OCI-LY1 (cell line): ENCODE results near the gene TEAD1.

Experiments used
- H2AFZ ChIP-seq: fragments of 200-600 bp; sonication (generic), shearing (Covaris generic); 2 replicates; pipeline ENCODE4 v1.6.0; 2014; ENCODE audit warnings: antibody characterized with exemption, mild to moderate bottlenecking, low read length
- H3F3A ChIP-seq: fragments of 200-600 bp; sonication (generic), shearing (Covaris generic); 2 replicates; pipeline ENCODE4 v1.6.0; 2014; ENCODE audit warnings: mild to moderate bottlenecking, antibody characterized with exemption, low read length, moderate library complexity; ENCODE audit not compliant: insufficient read depth
- H3K27ac ChIP-seq: fragments of 200-600 bp; sonication (generic); 2 replicates; pipeline ENCODE4 v1.5.1; 2014; ENCODE audit warnings: low read length, mixed run types, mild to moderate bottlenecking, low read depth; ENCODE audit not compliant: poor library complexity, severe bottlenecking
- H3K27me3 ChIP-seq: fragments of 200-600 bp; sonication (generic); 2 replicates; pipeline ENCODE4 v1.6.0; 2014; ENCODE audit warnings: antibody characterized with exemption, mild to moderate bottlenecking, low read length, moderate library complexity; ENCODE audit not compliant: insufficient read depth
- H3K36me3 ChIP-seq: fragments of 200-600 bp; sonication (generic); 2 replicates; pipeline ENCODE4 v1.6.1; 2014; ENCODE audit warnings: mild to moderate bottlenecking, antibody characterized with exemption, low read length, moderate library complexity, mixed read lengths; ENCODE audit not compliant: insufficient read depth
- H3K4me1 ChIP-seq: fragments of 200-600 bp; sonication (generic); 2 replicates; pipeline ENCODE4 v1.5.1; 2014; ENCODE audit warnings: mild to moderate bottlenecking, low read length, moderate library complexity; ENCODE audit not compliant: insufficient read depth, severe bottlenecking
- H3K4me2 ChIP-seq: fragments of 200-600 bp; sonication (generic), shearing (Covaris generic); 2 replicates; pipeline ENCODE4 v1.6.1; 2014; ENCODE audit warnings: low read length
- H3K4me3 ChIP-seq: fragments of 200-600 bp; sonication (generic); 2 replicates; pipeline ENCODE4 v1.5.1; 2014; ENCODE audit warnings: low read length, low read depth, mild to moderate bottlenecking, mixed read lengths; ENCODE audit not compliant: poor library complexity, severe bottlenecking
- H3K79me2 ChIP-seq: fragments of 200-600 bp; shearing (Covaris generic); 2 replicates; pipeline ENCODE4 v1.6.1; 2016; ENCODE audit warnings: mixed run types, low read length, mixed read lengths; ENCODE audit not compliant: insufficient read depth
- H3K9ac ChIP-seq: fragments of 200-600 bp; sonication (generic), shearing (Covaris generic); 2 replicates; pipeline ENCODE4 v1.6.1; 2014; ENCODE audit warnings: mild to moderate bottlenecking, low read length, mixed read lengths
- H3K9me2 ChIP-seq: fragments of 200-600 bp; sonication (generic), shearing (Covaris generic); 2 replicates; pipeline ENCODE4 v1.6.1; 2014; ENCODE audit warnings: low read depth, mild to moderate bottlenecking, low read length, mixed read lengths
- H3K9me3 ChIP-seq: fragments of 200-600 bp; shearing (Covaris generic); 2 replicates; pipeline ENCODE4 v1.6.1; 2014; ENCODE audit warnings: low read length, mixed read lengths
- H4K20me1 ChIP-seq: fragments of 200-600 bp; sonication (generic), shearing (Covaris generic); 2 replicates; pipeline ENCODE4 v1.6.0; 2016; ENCODE audit warnings: mild to moderate bottlenecking, low read length; ENCODE audit not compliant: insufficient read depth
- CTCF ChIP-seq: fragments of 200-600 bp; sonication (generic), shearing (Covaris generic); IDR thresholded peaks from 2 replicates; pipeline ENCODE4 v1.5.1; 2017; ENCODE audit warnings: mild to moderate bottlenecking, antibody characterized with exemption, low read length, moderate library complexity, mixed read lengths
- EZH2 ChIP-seq: fragments of 200-600 bp; sonication (generic), shearing (Covaris generic); IDR thresholded peaks from 2 replicates; pipeline ENCODE4 v1.8.0; 2017; ENCODE audit warnings: borderline replicate concordance, mixed run types, mild to moderate bottlenecking, antibody characterized with exemption, low read length, moderate library complexity, mixed read lengths

TEAD1 gene

DNA sequence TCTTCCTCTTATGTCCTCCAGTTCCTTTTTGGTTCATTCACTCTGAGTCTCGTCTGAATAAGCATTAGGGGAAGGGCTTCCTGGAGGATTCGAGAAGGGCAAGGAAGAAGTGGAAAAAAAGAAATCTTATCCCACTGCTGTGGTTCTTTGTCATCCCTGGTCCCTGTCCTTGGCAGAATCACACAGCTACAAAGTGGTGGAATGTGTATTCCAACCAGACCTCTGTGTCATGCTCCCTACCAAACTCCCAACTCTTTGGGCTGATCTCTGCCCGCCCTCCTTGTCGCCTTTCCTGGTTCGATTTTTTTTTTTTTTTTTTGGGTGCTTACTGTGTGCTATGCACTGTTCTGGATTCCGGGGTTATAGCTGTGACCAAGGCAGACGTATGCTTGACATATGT, 61.0 kb downstream of the TEAD1 start:
- TF ChIP-seq EZH2 (no peak), CTCF (no peak)
- Histone ChIP-seq H3F3A (no peaks in the 10 kb centered on the region), H3K79me2 (no peaks in the 10 kb centered on the region)

DNA sequence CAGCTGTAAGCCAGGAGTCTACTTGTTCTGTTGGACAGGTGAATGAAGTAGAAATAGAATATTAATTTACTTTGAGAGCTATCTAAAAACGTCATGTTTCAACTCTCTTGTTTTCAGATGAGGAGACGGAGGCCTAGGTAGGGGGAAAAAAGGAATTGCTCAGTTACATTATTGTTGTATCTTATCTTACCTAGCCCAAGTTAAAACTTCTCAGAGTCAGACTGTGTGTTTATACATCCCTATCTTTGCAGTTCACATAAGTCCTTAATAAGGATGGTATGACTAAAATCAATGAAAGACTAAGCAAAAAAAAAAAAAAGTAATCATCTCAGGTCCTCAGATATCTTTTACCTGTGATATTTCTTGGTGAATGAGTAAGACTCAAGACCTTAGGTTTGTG, 62.8 kb downstream of the TEAD1 start:
- H3K9me3 ChIP-seq, result no peaks in the 10 kb centered on the region
- no peaks in the 10 kb centered on the region for H3K79me2 ChIP-seq
- no peak overlapping the region for H2AFZ ChIP-seq
- no peak overlapping the region for H3K27ac ChIP-seq
- H3K27me3 ChIP-seq, result 0 out of 2 replicates have a peak, but pooled peaks cover 3% of the 10 kb centered on the region
- no peaks in the 10 kb centered on the region for H3K36me3 ChIP-seq
- H4K20me1 ChIP-seq, result no peaks in the 10 kb centered on the region
- no peaks in the 10 kb centered on the region for H3K9me2 ChIP-seq
- H3F3A ChIP-seq, result no peaks in the 10 kb centered on the region
- H3K9ac ChIP-seq, result no peak overlapping the region
- H3K4me2 ChIP-seq, result no peak overlapping the region
- no peak overlapping the region for H3K4me3 ChIP-seq
- TF ChIP-seq EZH2, result no peak
- TF ChIP-seq CTCF, result no peak
- H3K4me1 ChIP-seq, result no peaks in the 10 kb centered on the region

More for the DNA sequence above, 61.0 kb downstream of the TEAD1 start:
- H3K4me1 ChIP-seq, result no peaks in the 10 kb centered on the region
- H4K20me1 ChIP-seq, result no peaks in the 10 kb centered on the region
- H2AFZ ChIP-seq, result no peak overlapping the region
- no peak overlapping the region for H3K4me2 ChIP-seq
- H3K9me3 ChIP-seq, result no peaks in the 10 kb centered on the region
- no peak overlapping the region for H3K4me3 ChIP-seq
- no peaks in the 10 kb centered on the region for H3K36me3 ChIP-seq
- H3K27ac ChIP-seq, result no peak overlapping the region
- 0 out of 2 replicates have a peak, but pooled peaks cover under 1% of the 10 kb centered on the region for H3K27me3 ChIP-seq
- no peaks in the 10 kb centered on the region for H3K9me2 ChIP-seq
- no peak overlapping the region for H3K9ac ChIP-seq

DNA sequence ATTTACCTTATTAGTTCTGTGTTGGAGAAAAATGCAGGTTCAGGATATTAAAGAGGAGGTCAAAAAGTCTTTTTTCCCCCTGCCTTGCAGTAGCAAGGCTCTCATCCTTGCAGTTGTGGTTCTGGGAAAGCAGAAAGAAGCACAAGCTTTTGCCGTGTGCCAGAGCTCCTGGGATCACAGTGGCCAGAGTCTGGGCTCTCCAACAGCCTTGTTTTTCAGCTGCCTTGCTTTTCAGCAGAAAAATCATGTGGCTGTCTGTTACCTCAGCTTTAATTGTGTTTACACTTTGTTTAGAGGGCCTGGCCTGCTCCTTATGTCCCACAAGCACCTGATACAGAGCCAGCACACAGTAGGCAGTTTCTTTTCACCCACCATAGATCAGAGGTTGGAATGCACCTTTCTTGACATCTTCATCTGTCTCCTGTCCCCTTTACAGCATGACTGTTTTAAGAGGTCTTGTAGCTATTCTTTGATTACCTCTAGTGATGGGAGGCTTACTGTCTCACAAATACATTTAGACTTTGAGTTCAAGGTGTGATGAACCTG, 67.5 kb downstream of the TEAD1 start:
- Histone ChIP-seq H3K9me2 (no peaks in the 10 kb centered on the region), H3K4me3 (no peak overlapping the region), H3K4me2 (no peak overlapping the region), H3F3A (no peaks in the 10 kb centered on the region), H3K4me1 (no peaks in the 10 kb centered on the region), H4K20me1 (no peaks in the 10 kb centered on the region), H3K27me3 (0 out of 2 replicates have a peak, but pooled peaks cover 3% of the 10 kb centered on the region), H3K27ac (no peak overlapping the region), H3K36me3 (no peaks in the 10 kb centered on the region), H3K9me3 (no peaks in the 10 kb centered on the region), H2AFZ (no peak overlapping the region), H3K79me2 (no peaks in the 10 kb centered on the region), H3K9ac (no peak overlapping the region)
- TF ChIP-seq CTCF (no peak), EZH2 (no peak)
